Loucy (cell line): ENCODE measurements around the gene PNPT1.

Source experiments
- EZH2phosphoT487 ChIP-seq: fragments of 200-600 bp; IDR thresholded peaks from 2 replicates; pipeline ENCODE4 v1.6.1; 2018; ENCODE audit warnings: antibody characterized with exemption, mild to moderate bottlenecking, moderate library complexity, borderline replicate concordance
- TF ChIP-seq, protein P1 (sequence below): fragments of 200-600 bp; sonication (generic); conservative IDR thresholded peaks from 2 replicates; pipeline ENCODE4 v1.5.1; 2014; ENCODE audit warnings: mild to moderate bottlenecking, antibody characterized with exemption, low read length

GRCh38 chr2:55609938-55610578, 83.6 kb downstream of the PNPT1 start:
- TF ChIP-seq, protein P1, sequence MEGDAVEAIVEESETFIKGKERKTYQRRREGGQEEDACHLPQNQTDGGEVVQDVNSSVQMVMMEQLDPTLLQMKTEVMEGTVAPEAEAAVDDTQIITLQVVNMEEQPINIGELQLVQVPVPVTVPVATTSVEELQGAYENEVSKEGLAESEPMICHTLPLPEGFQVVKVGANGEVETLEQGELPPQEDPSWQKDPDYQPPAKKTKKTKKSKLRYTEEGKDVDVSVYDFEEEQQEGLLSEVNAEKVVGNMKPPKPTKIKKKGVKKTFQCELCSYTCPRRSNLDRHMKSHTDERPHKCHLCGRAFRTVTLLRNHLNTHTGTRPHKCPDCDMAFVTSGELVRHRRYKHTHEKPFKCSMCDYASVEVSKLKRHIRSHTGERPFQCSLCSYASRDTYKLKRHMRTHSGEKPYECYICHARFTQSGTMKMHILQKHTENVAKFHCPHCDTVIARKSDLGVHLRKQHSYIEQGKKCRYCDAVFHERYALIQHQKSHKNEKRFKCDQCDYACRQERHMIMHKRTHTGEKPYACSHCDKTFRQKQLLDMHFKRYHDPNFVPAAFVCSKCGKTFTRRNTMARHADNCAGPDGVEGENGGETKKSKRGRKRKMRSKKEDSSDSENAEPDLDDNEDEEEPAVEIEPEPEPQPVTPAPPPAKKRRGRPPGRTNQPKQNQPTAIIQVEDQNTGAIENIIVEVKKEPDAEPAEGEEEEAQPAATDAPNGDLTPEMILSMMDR: no peak
- TF ChIP-seq EZH2phosphoT487: no peak
